NCI-H1092 (cell line): Measurements from ENCODE around the gene FGF10.

Experiments used
- DNase-seq: peaks from one replicate; lab custom pipeline; 2025; lab: John Stamatoyannopoulos, UW

FGF10 gene

GRCh38 chr5:44356231-44356630 is 33.0 kb downstream of the FGF10 start:
- no peak for DNase-seq

GRCh38 chr5:44345871-44346270 is 43.3 kb downstream of the FGF10 start:
- DNase-seq, result no peak

GRCh38 chr5:44336708-44337107 is 52.5 kb downstream of the FGF10 start:
- DNase-seq, result no peak

GRCh38 chr5:44334622-44335021 is 54.6 kb downstream of the FGF10 start:
- no peak for DNase-seq

GRCh38 chr5:44332285-44332971 is 56.8 kb downstream of the FGF10 start:
- no peak for DNase-seq

GRCh38 chr5:44331471-44332050 is 57.7 kb downstream of the FGF10 start:
- no peak for DNase-seq

- DNase-seq, result no peak
Measured at GRCh38 chr5:44329716-44330115, 59.5 kb downstream of the FGF10 start.

GRCh38 chr5:44321144-44321725 is 68.0 kb downstream of the FGF10 start:
- DNase-seq, result no peak

GRCh38 chr5:44320188-44320587 is 69.0 kb downstream of the FGF10 start:
- no peak for DNase-seq

- no peak for DNase-seq
Measured at GRCh38 chr5:44318883-44319282, 70.3 kb downstream of the FGF10 start.

- no peak for DNase-seq
Measured at GRCh38 chr5:44312374-44312773, 76.8 kb downstream of the FGF10 start.

- DNase-seq, result no peak
Measured at GRCh38 chr5:44300551-44300950, 88.7 kb downstream of the FGF10 start.

- no peak for DNase-seq
Measured at GRCh38 chr5:44299394-44299793, 89.8 kb downstream of the FGF10 start.

- DNase-seq, result no peak
Measured at GRCh38 chr5:44294516-44294915, 94.7 kb downstream of the FGF10 start.

GRCh38 chr5:44292736-44293135 is 96.5 kb downstream of the FGF10 start:
- no peak for DNase-seq

- DNase-seq, result no peak
Measured at GRCh38 chr5:44278469-44278868, 110.8 kb downstream of the FGF10 start.

GRCh38 chr5:44275908-44276307 is 113.3 kb downstream of the FGF10 start:
- no peak for DNase-seq

- DNase-seq, result no peak
Measured at GRCh38 chr5:44275329-44275728, 113.9 kb downstream of the FGF10 start.

- no peak for DNase-seq
Measured at GRCh38 chr5:44267909-44268308, 121.3 kb downstream of the FGF10 start.

GRCh38 chr5:44266882-44267576 is 122.2 kb downstream of the FGF10 start:
- DNase-seq, result no peak

GRCh38 chr5:44265713-44266112 is 123.5 kb downstream of the FGF10 start:
- DNase-seq, result no peak

- DNase-seq, result no peak
Measured at GRCh38 chr5:44260793-44261192, 128.4 kb downstream of the FGF10 start.
